ENCODE results near the gene SLC6A11. TPM values are rescaled to one million over a fixed set of nuclear protein-coding genes. Genes with fewer than 3 reads are reported as not detected.

Gene SLC6A11
- total and polyA plus RNA-seq, 2 of the 8 experiments (the other 6 are each of a cell fraction or from before 2014, with no cell fraction given) = 0.78 to 1.5 TPM

DNA sequence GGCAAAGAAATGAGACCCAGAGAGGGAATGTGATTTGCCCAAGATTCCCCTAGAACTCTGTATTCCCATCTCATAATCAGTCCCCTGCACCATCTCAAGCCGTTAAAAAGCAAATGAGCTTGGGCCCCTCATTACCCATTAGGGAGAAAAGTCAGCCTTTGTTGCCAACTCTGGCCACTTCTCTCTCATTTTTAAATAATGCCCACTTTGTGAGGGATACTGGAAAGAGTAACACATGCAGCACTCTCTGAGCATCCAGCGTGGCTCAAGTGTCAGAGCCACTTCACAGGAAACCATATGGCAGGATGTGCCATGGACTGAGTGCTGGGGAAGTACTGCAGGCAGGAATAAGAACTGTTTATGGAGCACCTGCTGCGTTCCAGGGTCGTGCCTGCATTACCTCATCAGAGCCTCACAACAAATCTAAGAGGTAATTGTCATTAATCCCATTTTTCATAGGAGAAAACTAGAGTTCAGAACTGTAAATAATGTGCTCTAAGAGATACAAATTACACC, 126.7 kb downstream of the SLC6A11 start:
- 83% methylated on average over 4 of the region's 4 CpGs; no CpG with 5 or more reads in 1 of the 2 experiments for WGBS, 2 experiments (ENCODE audit: extremely low coverage in 1 of 2, insufficient coverage in 1 of 2, insufficient read length in 1 of 2, insufficient replicate concordance in 2 of 2, low coverage in 1 of 2, low lambda C conversion rate in 2 of 2, missing lambda C conversion rate in 1 of 2)
- Histone ChIP-seq H3K79me1 (ENCODE audit: low read depth, low read length) (no peaks in the 10 kb centered on the region), H3K23me2 (ENCODE audit: low read depth, low read length) (no peaks in the 10 kb centered on the region), H2BK5ac (ENCODE audit: low read depth, low read length) (no peak overlapping the region), H4K20me1 (replicated peaks in 1 of 2; ENCODE audit: control insufficient read depth in 1 of 2, insufficient read depth in 2 of 2, low read length in 2 of 2) (peaks cover 0 to 2% of the 10 kb centered on the region in 2 experiments), H4K5ac (ENCODE audit: insufficient read length, low read depth, low read length) (no peak overlapping the region), H4K91ac (replicated peaks; ENCODE audit: insufficient read length, low read length) (no peak overlapping the region), H2BK20ac (ENCODE audit: low read length) (no peak overlapping the region), H3K4ac (replicated peaks; ENCODE audit: insufficient read length, low read depth, low read length) (no peak overlapping the region), H3K79me2 (ENCODE audit: control insufficient read depth in 1 of 2, insufficient read depth in 2 of 2, low read length in 2 of 2) (no peaks in the 10 kb centered on the region), H3K56ac (replicated peaks; ENCODE audit: insufficient read length, low read depth, low read length) (no peak overlapping the region), H3K4me3 (ENCODE audit: extremely low read depth in 1 of 4, insufficient read depth in 2 of 4, low read depth in 3 of 4, low read length in 4 of 4) (no peak overlapping the region), H2BK12ac (ENCODE audit: low read depth, low read length) (no peak overlapping the region), H3K9ac (replicated peaks in 1 of 4; ENCODE audit: extremely low read depth in 1 of 4, low read depth in 3 of 4, low read length in 3 of 4) (no peak overlapping the region), H3K4me1 (replicated peaks in 1 of 4; ENCODE audit: control insufficient read depth in 3 of 4, insufficient read depth in 4 of 4, low read length in 3 of 4) (no peaks in the 10 kb centered on the region), H3K14ac (ENCODE audit: insufficient read length) (no peak overlapping the region), H3K27me3 (replicated peaks in 1 of 4; ENCODE audit: control insufficient read depth in 3 of 4, extremely low read depth in 1 of 4, insufficient read depth in 3 of 4, low read length in 3 of 4) (no peaks in the 10 kb centered on the region; a peak in 1 of 7 replicates), H3K36me3 (ENCODE audit: control insufficient read depth in 2 of 4, insufficient read depth in 4 of 4, low read length in 3 of 4) (no peaks in the 10 kb centered on the region), H2BK15ac (ENCODE audit: low read length) (no peak overlapping the region), H3K23ac (ENCODE audit: insufficient read length) (no peak overlapping the region), H3K9me3 (ENCODE audit: insufficient read depth in 2 of 2, low read depth in 1 of 2, low read length in 1 of 2) (peaks cover 12% of the 10 kb centered on the region in 2 experiments), H2AK5ac (ENCODE audit: low read depth, low read length) (no peak overlapping the region), H2AFZ (ENCODE audit: low read length) (no peak overlapping the region), H3K18ac (ENCODE audit: extremely low read depth, low read length) (no peak overlapping the region), H3K27ac (ENCODE audit: low read depth, low read length) (no peak overlapping the region), H2BK120ac (replicated peaks; ENCODE audit: low read depth, low read length) (no peak overlapping the region), H4K8ac (ENCODE audit: extremely low read depth, insufficient read depth, low read length) (no peak overlapping the region), H3K4me2 (ENCODE audit: insufficient read depth in 1 of 2, low read depth in 2 of 2, low read length in 2 of 2) (no peak overlapping the region)
- FAIRE-seq = no peak
- POLR2A ChIA-PET (ENCODE audit: partially characterized antibody) = no interaction called here
- TF ChIP-seq SP4 (IDR thresholded peaks at IDR 0.05; ENCODE audit: low read length) (no peak), POLR2A (IDR thresholded peaks at IDR 0.05; ENCODE audit: control extremely low read depth in 1 of 2, low read depth in 2 of 2, low read length in 2 of 2) (no peak), KDM1A (IDR thresholded peaks at IDR 0.05; ENCODE audit: borderline replicate concordance, low read length) (no peak), RBBP5 (IDR thresholded peaks at IDR 0.05; ENCODE audit: borderline replicate concordance, low read depth, low read length) (no peak), SUZ12 (IDR thresholded peaks at IDR 0.05; ENCODE audit: low read length) (no peak), RAD21 (IDR thresholded peaks at IDR 0.05 in 1 of 2, conservative IDR thresholded peaks at IDR 0.05 in 1 of 2; ENCODE audit: low read depth in 2 of 2, low read length in 2 of 2) (no peak)
- TF ChIP-seq, protein P1, sequence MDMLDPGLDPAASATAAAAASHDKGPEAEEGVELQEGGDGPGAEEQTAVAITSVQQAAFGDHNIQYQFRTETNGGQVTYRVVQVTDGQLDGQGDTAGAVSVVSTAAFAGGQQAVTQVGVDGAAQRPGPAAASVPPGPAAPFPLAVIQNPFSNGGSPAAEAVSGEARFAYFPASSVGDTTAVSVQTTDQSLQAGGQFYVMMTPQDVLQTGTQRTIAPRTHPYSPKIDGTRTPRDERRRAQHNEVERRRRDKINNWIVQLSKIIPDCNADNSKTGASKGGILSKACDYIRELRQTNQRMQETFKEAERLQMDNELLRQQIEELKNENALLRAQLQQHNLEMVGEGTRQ (IDR thresholded peaks at IDR 0.05; ENCODE audit: low read length) = no peak
- CTCF ChIA-PET (ENCODE audit: partially characterized antibody) = interaction anchor here (0.6 to 10.7 kb wide), 44 partner anchors 8 to 1326 kb away, joined by 3 to 211 read pairs (median 6); partner anchors contain the start of gene SLC6A1
- no peak for DNase-seq (ENCODE audit: low read depth in 1 of 2, low spot score in 2 of 2)

All from H1 (cell line).